Measurements from ENCODE around the gene SV2A. TPM values are rescaled to one million over a fixed set of nuclear protein-coding genes. Genes with fewer than 3 reads are reported as not detected.
A peak's percentile ranks its signal among the peaks of the same experiment; 100 is the strongest.

The SV2A gene, protein sequence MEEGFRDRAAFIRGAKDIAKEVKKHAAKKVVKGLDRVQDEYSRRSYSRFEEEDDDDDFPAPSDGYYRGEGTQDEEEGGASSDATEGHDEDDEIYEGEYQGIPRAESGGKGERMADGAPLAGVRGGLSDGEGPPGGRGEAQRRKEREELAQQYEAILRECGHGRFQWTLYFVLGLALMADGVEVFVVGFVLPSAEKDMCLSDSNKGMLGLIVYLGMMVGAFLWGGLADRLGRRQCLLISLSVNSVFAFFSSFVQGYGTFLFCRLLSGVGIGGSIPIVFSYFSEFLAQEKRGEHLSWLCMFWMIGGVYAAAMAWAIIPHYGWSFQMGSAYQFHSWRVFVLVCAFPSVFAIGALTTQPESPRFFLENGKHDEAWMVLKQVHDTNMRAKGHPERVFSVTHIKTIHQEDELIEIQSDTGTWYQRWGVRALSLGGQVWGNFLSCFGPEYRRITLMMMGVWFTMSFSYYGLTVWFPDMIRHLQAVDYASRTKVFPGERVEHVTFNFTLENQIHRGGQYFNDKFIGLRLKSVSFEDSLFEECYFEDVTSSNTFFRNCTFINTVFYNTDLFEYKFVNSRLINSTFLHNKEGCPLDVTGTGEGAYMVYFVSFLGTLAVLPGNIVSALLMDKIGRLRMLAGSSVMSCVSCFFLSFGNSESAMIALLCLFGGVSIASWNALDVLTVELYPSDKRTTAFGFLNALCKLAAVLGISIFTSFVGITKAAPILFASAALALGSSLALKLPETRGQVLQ
- total RNA-seq (1 to 10 TPM; 3.3 to 6.9 (median 5.7) TPM), polyA plus RNA-seq (1 to 10 TPM in 1 of 3 donors, under 1 TPM in 1, not detected in 1; 0.60 to 2.7 TPM)

DNA sequence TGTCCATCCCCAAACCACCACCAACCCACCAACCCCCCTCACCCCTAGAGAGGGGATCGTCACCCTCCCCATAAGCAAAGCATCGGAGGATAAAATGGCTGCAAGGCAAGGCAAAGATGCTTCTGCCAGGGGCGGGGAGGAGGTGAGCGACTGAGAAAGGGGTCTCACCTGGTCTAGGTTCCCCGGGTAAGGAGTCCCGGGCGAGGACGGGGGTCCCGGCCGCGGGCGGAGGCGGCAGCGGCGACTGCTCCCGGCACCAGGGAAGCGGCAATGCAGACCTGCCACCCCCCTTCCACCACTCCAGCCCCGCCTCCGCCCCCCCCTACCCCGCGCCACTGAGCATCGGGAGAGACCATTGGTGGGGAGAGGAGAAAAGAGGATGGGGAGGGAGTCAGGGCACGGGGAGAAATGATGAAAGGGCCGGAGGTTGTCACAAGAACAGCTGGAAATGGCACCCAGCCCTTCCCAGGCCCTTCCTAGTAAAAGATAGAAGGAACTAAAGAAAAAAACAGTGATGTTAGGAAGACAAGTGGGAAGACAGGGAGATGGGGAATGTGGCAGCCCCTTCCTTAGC is at the start of gene SV2A:
Gene SV2A (minus strand): TSS at position 274 of the 574 bp plus-strand sequence. CDS start 4,004 bp downstream, outside the sequence.
- intact Hi-C loops (cut with DNase I), result no loop called here
- peak; percentile 91 for DNase-seq
- peak within 1 kb of the TSS; percentile 49 to 68 (median 62) for H3K4me3 ChIP-seq
- H3K27ac ChIP-seq, result peak within 1 kb of the TSS in 2 of 4 donors; percentile 41 to 60
- H3K27me3 ChIP-seq, result no peaks in the 10 kb centered on the region
- TF ChIP-seq POLR2AphosphoS5 (IDR thresholded peaks at IDR 0.05), result peak in 3 of 4 donors; percentile 40 to 76 (median 46)
- TF ChIP-seq, protein P1, sequence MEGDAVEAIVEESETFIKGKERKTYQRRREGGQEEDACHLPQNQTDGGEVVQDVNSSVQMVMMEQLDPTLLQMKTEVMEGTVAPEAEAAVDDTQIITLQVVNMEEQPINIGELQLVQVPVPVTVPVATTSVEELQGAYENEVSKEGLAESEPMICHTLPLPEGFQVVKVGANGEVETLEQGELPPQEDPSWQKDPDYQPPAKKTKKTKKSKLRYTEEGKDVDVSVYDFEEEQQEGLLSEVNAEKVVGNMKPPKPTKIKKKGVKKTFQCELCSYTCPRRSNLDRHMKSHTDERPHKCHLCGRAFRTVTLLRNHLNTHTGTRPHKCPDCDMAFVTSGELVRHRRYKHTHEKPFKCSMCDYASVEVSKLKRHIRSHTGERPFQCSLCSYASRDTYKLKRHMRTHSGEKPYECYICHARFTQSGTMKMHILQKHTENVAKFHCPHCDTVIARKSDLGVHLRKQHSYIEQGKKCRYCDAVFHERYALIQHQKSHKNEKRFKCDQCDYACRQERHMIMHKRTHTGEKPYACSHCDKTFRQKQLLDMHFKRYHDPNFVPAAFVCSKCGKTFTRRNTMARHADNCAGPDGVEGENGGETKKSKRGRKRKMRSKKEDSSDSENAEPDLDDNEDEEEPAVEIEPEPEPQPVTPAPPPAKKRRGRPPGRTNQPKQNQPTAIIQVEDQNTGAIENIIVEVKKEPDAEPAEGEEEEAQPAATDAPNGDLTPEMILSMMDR (IDR thresholded peaks at IDR 0.05), result no peak
- H3K4me1 ChIP-seq, result peaks cover 0 to 19% (median 16%) of the 10 kb centered on the region in 4 donors
- no peaks in the 10 kb centered on the region for H3K9me3 ChIP-seq
- H3K36me3 ChIP-seq, result peaks cover 4 to 5% (median 4%) of the 10 kb centered on the region in 4 donors
- 2 to 4% methylated on average over 24 of the region's 24 CpGs for WGBS, 2 donors

DNA sequence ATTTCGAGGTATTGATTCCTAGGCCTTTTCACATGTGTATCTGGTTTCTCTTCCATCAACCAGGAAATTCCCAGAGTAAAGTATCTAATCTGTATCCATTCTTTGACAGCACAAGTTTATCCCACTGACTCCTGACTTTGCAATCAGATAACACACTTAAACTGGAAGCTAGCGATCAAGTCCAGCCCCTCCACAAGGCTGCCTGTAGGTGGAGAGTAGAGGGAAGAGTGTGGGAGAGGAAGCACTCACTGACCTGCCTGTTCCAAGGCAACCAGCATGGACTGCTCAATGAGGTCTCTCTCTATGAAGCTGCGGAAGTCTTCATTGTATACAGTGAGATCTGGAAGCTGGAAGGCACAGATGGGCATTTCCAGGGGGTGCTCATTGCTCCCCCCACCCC is 49.4 kb upstream of the SV2A start:
- Histone ChIP-seq H3K27me3 (no peaks in the 10 kb centered on the region), H3K4me3 (no peak overlapping the region), H3K36me3 (peaks cover 20 to 96% (median 51%) of the 10 kb centered on the region in 4 donors), H3K4me1 (peaks cover 0 to 7% (median 3%) of the 10 kb centered on the region in 4 donors), H3K9me3 (no peaks in the 10 kb centered on the region), H3K27ac (no peak overlapping the region)
- no peak for DNase-seq
- intact Hi-C loops (cut with DNase I), result no loop called here
- TF ChIP-seq POLR2AphosphoS5 (IDR thresholded peaks at IDR 0.05) (no peak), POLR2A (IDR thresholded peaks at IDR 0.05) (no peak), EP300 (IDR thresholded peaks at IDR 0.05) (no peak)
- TF ChIP-seq, protein P1 (IDR thresholded peaks at IDR 0.05), result no peak
- 93 to 96% methylated on average over 3 of the region's 3 CpGs for WGBS, 2 donors

GRCh38 chr1:149966405-149966804 is 48.8 kb upstream of the SV2A start:
- WGBS, 2 donors, result 28 to 78% methylated on average over 1 of the region's 1 CpG

DNA sequence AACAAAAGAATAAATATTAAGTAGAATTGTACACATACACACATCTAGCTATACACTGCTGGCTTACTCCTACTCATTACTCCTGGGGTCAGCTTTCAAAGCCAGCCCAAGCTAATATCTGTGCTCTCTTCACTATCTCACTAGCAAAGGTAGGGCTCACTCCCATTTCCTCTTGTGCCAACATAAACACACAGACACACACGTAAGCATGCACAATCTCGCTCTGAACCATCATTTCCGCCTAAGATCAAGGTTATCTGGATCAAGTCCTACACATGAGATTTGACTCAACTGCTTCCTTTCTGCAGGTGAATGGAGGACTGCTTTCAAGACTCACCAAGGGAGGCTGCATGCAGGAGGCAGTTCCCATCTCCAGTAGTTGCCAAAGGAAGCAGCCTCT is 47.8 kb upstream of the SV2A start:
- DNase-seq, result no peak
- WGBS, 2 donors, result 83 to 91% methylated on average over 3 of the region's 3 CpGs
- Histone ChIP-seq H3K4me3 (no peak overlapping the region), H3K4me1 (peaks cover 0 to 7% (median 3%) of the 10 kb centered on the region in 4 donors), H3K27me3 (no peaks in the 10 kb centered on the region), H3K27ac (no peak overlapping the region), H3K36me3 (peaks cover 12 to 86% (median 46%) of the 10 kb centered on the region in 4 donors), H3K9me3 (no peaks in the 10 kb centered on the region)
- intact Hi-C loops (cut with DNase I), result no loop called here
- TF ChIP-seq, protein P1 (IDR thresholded peaks at IDR 0.05), result no peak
- TF ChIP-seq POLR2A (IDR thresholded peaks at IDR 0.05) (no peak), EP300 (IDR thresholded peaks at IDR 0.05) (no peak), POLR2AphosphoS5 (IDR thresholded peaks at IDR 0.05) (no peak)

More at GRCh38 chr1:149966405-149966804, 48.8 kb upstream of the SV2A start:
- Histone ChIP-seq H3K36me3 (peaks cover 16 to 89% (median 51%) of the 10 kb centered on the region in 4 donors), H3K27me3 (no peaks in the 10 kb centered on the region), H3K9me3 (no peaks in the 10 kb centered on the region), H3K4me3 (no peak overlapping the region), H3K27ac (no peak overlapping the region), H3K4me1 (peaks cover 0 to 7% (median 3%) of the 10 kb centered on the region in 4 donors)
- TF ChIP-seq EP300 (IDR thresholded peaks at IDR 0.05) (no peak), POLR2A (IDR thresholded peaks at IDR 0.05) (no peak), POLR2AphosphoS5 (IDR thresholded peaks at IDR 0.05) (no peak)
- TF ChIP-seq, protein P1 (IDR thresholded peaks at IDR 0.05), result no peak
- intact Hi-C loops (cut with DNase I), result no loop called here
- no peak for DNase-seq
